ENCODE measurements around the gene DEXI. TPM values are rescaled to one million over a fixed set of nuclear protein-coding genes. Genes with fewer than 3 reads are reported as not detected.

DEXI gene
- total and polyA plus RNA-seq, 7 donors: 13.9 to 99.9 (median 55.0) TPM

GRCh38 chr16:10957771-10958482 is 15.7 kb upstream of the DEXI start:
- H3K27me3 ChIP-seq: no peaks in the 10 kb centered on the region
- intact Hi-C loops (cut with DNase I): no loop called here
- 75 to 83% methylated on average over 6 of the region's 6 CpGs for whole genome bisulfite sequencing, 2 donors
- H3K4me3 ChIP-seq: no peak overlapping the region
- peaks cover 0 to 27% (median 19%) of the 10 kb centered on the region in 4 donors for H3K4me1 ChIP-seq
- no peaks in the 10 kb centered on the region for H3K9me3 ChIP-seq
- H3K36me3 ChIP-seq: peaks cover 0 to 14% (median 7%) of the 10 kb centered on the region in 4 donors
- DNase-seq: no peak
- H3K27ac ChIP-seq: no peak overlapping the region
- TF ChIP-seq EP300 (IDR thresholded peaks at IDR 0.05) (no peak), POLR2AphosphoS5 (IDR thresholded peaks at IDR 0.05) (no peak), CTCF (IDR thresholded peaks at IDR 0.05) (no peak)

- TF ChIP-seq CTCF (IDR thresholded peaks at IDR 0.05) (no peak), EP300 (IDR thresholded peaks at IDR 0.05) (no peak), POLR2A (IDR thresholded peaks at IDR 0.05) (no peak), POLR2AphosphoS5 (IDR thresholded peaks at IDR 0.05) (no peak)
- no peak overlapping the region for H3K4me3 ChIP-seq
- H3K9me3 ChIP-seq: no peaks in the 10 kb centered on the region
- peaks cover 0 to 8% (median 3%) of the 10 kb centered on the region in 4 donors for H3K36me3 ChIP-seq
- intact Hi-C loops (cut with DNase I): no loop called here
- no peak overlapping the region for H3K27ac ChIP-seq
- peaks cover 0 to 25% (median 20%) of the 10 kb centered on the region in 4 donors for H3K4me1 ChIP-seq
- 90 to 92% methylated on average over 7 of the region's 7 CpGs for WGBS, 2 donors
- no peaks in the 10 kb centered on the region for H3K27me3 ChIP-seq
- no peak for DNase-seq
Measured at GRCh38 chr16:10954903-10955302, 12.6 kb upstream of the DEXI start.

- H3K9me3 ChIP-seq: no peaks in the 10 kb centered on the region
- H3K4me3 ChIP-seq: no peak overlapping the region
- intact Hi-C loops (cut with DNase I): no loop called here
- WGBS, 2 donors: 65 to 73% methylated on average over 4 of the region's 4 CpGs
- TF ChIP-seq EP300 (IDR thresholded peaks at IDR 0.05) (no peak), POLR2A (IDR thresholded peaks at IDR 0.05) (no peak), CTCF (IDR thresholded peaks at IDR 0.05) (no peak), POLR2AphosphoS5 (IDR thresholded peaks at IDR 0.05) (no peak)
- H3K4me1 ChIP-seq: peaks cover 0 to 44% (median 31%) of the 10 kb centered on the region in 4 donors
- H3K27me3 ChIP-seq: no peaks in the 10 kb centered on the region
- no peaks in the 10 kb centered on the region for H3K36me3 ChIP-seq
- DNase-seq: no peak
- H3K27ac ChIP-seq: no peak overlapping the region
Measured at GRCh38 chr16:10951026-10951425, 8.8 kb upstream of the DEXI start.

GRCh38 chr16:10950393-10950792 is 8.1 kb upstream of the DEXI start:
- DNase-seq: no peak
- Histone ChIP-seq H3K27ac (no peak overlapping the region), H3K4me1 (peaks cover 0 to 50% (median 37%) of the 10 kb centered on the region in 4 donors), H3K36me3 (no peaks in the 10 kb centered on the region), H3K27me3 (no peaks in the 10 kb centered on the region), H3K4me3 (no peak overlapping the region), H3K9me3 (no peaks in the 10 kb centered on the region)
- 76 to 81% methylated on average over 5 of the region's 5 CpGs for WGBS, 2 donors
- no peak for TF ChIP-seq EP300 (IDR thresholded peaks at IDR 0.05)
- TF ChIP-seq POLR2AphosphoS5 (IDR thresholded peaks at IDR 0.05): no peak
- no peak for TF ChIP-seq CTCF (IDR thresholded peaks at IDR 0.05)
- no peak for TF ChIP-seq POLR2A (IDR thresholded peaks at IDR 0.05)
- intact Hi-C loops (cut with DNase I): no loop called here
